ENCODE results near the gene HIC1.

DNA sequence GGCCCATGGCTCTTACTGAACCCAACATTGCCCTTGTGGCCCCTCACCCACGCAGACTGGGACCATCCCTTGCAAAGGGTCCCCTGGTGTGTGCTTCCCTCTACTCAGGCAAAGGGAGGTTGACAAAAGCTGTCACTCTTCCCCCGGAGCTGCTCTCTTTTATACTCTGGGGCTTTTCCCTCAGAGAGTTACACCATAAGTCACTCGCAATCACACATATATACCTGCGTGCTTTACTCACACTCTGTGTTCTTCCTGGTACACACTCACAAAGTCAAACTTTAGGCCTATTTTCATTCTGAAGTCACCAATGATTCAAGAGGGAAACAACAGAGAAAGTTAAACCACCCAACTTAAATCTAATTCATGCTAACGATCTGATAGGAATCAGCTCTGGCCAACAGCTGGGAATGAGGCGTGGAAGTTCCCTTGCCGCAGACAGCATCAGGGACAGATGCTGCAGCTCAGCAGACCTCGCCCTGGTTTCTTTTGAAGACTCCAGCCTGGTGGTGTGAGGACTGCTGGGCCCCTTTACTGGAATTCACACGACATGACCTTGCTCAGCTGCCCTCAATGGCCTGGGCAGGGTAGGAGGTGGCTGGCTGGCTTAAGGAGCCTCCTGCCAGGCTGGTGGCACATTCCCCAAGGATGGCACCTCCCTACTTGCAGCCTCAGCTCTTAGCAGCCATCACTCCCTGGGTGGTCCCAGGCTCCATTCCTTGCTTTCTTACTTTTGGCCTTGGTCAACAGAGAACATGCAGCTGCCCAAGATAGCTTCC lies 27.3 kb downstream of the HIC1 start:
- TF ChIP-seq CTCF (conservative IDR thresholded peaks at IDR 0.05 in 1 of 2, IDR thresholded peaks at IDR 0.05 in 1 of 2; ENCODE audit: extremely low read depth in 1 of 2, insufficient read depth in 1 of 2, low read depth in 1 of 2, low read length in 2 of 2) (no peak), EZH2 (IDR thresholded peaks at IDR 0.05; ENCODE audit: borderline replicate concordance, low read length) (no peak)
